ENCODE results near the gene ITGB2. TPM values are rescaled to one million over a fixed set of nuclear protein-coding genes. Genes with fewer than 3 reads are reported as not detected.

The ITGB2 gene
- total RNA-seq, 1 experiment from 2014 or later, result 1.5 TPM

DNA sequence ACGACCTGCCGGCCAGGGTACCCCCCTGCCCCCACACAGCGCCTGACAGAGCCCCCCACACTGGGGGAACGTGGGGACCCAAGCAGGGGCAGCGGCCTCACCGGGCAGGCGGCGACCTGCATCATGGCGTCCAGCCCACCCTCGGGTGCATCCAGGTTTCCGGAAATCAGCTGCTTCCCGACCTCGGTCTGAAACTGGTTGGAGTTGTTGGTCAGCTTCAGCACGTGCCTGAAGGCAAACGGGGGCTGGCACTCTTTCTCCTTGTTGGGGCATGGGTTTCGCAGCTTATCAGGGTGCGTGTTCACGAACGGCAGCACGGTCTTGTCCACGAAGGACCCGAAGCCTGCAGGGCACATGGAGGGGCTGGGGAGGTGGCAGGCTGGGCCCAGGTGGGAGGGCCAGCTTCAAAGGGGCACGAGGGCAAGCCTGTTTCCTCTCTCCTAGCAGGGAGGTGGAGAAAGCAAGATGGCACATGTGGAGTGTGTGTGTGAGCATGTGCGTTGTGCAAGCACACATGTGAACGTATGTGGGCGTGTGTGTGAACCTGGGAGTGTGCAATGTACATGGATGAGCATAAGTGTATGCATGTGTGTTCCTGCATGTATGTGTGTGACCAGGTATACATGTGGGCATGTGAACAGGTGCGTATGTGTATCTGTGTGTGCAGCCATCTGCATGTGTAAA, 19.2 kb downstream of the ITGB2 start:
- no peak overlapping the region for H3K4me2 ChIP-seq (ENCODE audit: low read length)
- H4K20me1 ChIP-seq (ENCODE audit: insufficient read depth), result no peaks in the 10 kb centered on the region
- no peak overlapping the region for H3K4me3 ChIP-seq (replicated peaks in 1 of 2; ENCODE audit: low read depth in 1 of 2, low read length in 2 of 2)
- H3K79me2 ChIP-seq (ENCODE audit: insufficient read depth, low read length), result no peaks in the 10 kb centered on the region
- H3K27me3 ChIP-seq (ENCODE audit: insufficient read depth, low read length), result no peaks in the 10 kb centered on the region
- CTCF ChIA-PET, result no interaction called here
- peaks cover 0 to 4% of the 10 kb centered on the region in 2 experiments; a peak in 1 of 4 replicates for H3K9me3 ChIP-seq (ENCODE audit: control insufficient read depth in 1 of 2, insufficient read depth in 1 of 2, low read depth in 1 of 2, low read length in 2 of 2)
- H3K9ac ChIP-seq (ENCODE audit: low read length), result no peak overlapping the region
- H3K27ac ChIP-seq (ENCODE audit: low read depth, low read length), result no peak overlapping the region
- DNase-seq (ENCODE audit: low read depth, low spot score) (no peak), ATAC-seq (no peak)
- no peak overlapping the region for H2AFZ ChIP-seq (ENCODE audit: low read depth, low read length, poor library complexity, severe bottlenecking)
- no peaks in the 10 kb centered on the region for H3K36me3 ChIP-seq (ENCODE audit: control insufficient read depth in 1 of 2, insufficient read depth in 2 of 2, low read length in 2 of 2)
- H3K9me2 ChIP-seq (ENCODE audit: insufficient read depth), result no peaks in the 10 kb centered on the region
- no peaks in the 10 kb centered on the region; a peak in 1 of 4 replicates for H3K4me1 ChIP-seq (ENCODE audit: control insufficient read depth in 1 of 2, insufficient read depth in 2 of 2, low read length in 2 of 2)
- no TSS peak for BruUV-seq (replicated peaks)
- POLR2A ChIA-PET, result no interaction called here
- intact Hi-C loops (cut with micrococcal nuclease), result no loop called here
- RAD21 ChIA-PET (ENCODE audit: low non-redundant PET in 1 of 2, low total read pairs in 2 of 2, uncharacterized antibody in 2 of 2, unreplicated experiment in 2 of 2), result no interaction called here
- TF ChIP-seq YY1 (IDR thresholded peaks at IDR 0.05; ENCODE audit: extremely low read depth, insufficient replicate concordance, low read depth, low read length) (no peak), SP1 (IDR thresholded peaks at IDR 0.05; ENCODE audit: low read depth) (no peak), CBX3 (IDR thresholded peaks at IDR 0.05; ENCODE audit: low read depth) (no peak), SIN3A (IDR thresholded peaks at IDR 0.05; ENCODE audit: low read depth) (no peak), POLR2A (IDR thresholded peaks at IDR 0.05; ENCODE audit: borderline replicate concordance, extremely low read depth, insufficient read depth, insufficient read length) (no peak), EZH2phosphoT487 (IDR thresholded peaks at IDR 0.05; ENCODE audit: borderline replicate concordance) (no peak), EZH2 (IDR thresholded peaks at IDR 0.05) (no peak), ELF1 (IDR thresholded peaks at IDR 0.05; ENCODE audit: borderline replicate concordance, low read depth) (no peak), JUND (IDR thresholded peaks at IDR 0.05) (no peak), POLR2AphosphoS5 (IDR thresholded peaks at IDR 0.05; ENCODE audit: low read depth, low read length) (no peak), EGR1 (IDR thresholded peaks at IDR 0.05; ENCODE audit: low read depth) (no peak), ZFX (IDR thresholded peaks at IDR 0.05) (no peak), RAD21 (IDR thresholded peaks at IDR 0.05; ENCODE audit: low read depth) (no peak), TCF7L2 (IDR thresholded peaks at IDR 0.05; ENCODE audit: borderline replicate concordance, extremely low read depth, insufficient read depth, insufficient read length) (no peak), ZNF274 (IDR thresholded peaks at IDR 0.05; ENCODE audit: low read depth, low read length) (no peak), FOSL1 (IDR thresholded peaks at IDR 0.05; ENCODE audit: low read depth) (no peak), SRF (IDR thresholded peaks at IDR 0.05; ENCODE audit: low read depth) (no peak)
- TF ChIP-seq, protein P1, sequence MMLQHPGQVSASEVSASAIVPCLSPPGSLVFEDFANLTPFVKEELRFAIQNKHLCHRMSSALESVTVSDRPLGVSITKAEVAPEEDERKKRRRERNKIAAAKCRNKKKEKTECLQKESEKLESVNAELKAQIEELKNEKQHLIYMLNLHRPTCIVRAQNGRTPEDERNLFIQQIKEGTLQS (IDR thresholded peaks at IDR 0.05), result no peak
- TF ChIP-seq, protein P2, sequence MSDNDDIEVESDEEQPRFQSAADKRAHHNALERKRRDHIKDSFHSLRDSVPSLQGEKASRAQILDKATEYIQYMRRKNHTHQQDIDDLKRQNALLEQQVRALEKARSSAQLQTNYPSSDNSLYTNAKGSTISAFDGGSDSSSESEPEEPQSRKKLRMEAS (IDR thresholded peaks at IDR 0.05), result no peak
- TF ChIP-seq, protein P3, sequence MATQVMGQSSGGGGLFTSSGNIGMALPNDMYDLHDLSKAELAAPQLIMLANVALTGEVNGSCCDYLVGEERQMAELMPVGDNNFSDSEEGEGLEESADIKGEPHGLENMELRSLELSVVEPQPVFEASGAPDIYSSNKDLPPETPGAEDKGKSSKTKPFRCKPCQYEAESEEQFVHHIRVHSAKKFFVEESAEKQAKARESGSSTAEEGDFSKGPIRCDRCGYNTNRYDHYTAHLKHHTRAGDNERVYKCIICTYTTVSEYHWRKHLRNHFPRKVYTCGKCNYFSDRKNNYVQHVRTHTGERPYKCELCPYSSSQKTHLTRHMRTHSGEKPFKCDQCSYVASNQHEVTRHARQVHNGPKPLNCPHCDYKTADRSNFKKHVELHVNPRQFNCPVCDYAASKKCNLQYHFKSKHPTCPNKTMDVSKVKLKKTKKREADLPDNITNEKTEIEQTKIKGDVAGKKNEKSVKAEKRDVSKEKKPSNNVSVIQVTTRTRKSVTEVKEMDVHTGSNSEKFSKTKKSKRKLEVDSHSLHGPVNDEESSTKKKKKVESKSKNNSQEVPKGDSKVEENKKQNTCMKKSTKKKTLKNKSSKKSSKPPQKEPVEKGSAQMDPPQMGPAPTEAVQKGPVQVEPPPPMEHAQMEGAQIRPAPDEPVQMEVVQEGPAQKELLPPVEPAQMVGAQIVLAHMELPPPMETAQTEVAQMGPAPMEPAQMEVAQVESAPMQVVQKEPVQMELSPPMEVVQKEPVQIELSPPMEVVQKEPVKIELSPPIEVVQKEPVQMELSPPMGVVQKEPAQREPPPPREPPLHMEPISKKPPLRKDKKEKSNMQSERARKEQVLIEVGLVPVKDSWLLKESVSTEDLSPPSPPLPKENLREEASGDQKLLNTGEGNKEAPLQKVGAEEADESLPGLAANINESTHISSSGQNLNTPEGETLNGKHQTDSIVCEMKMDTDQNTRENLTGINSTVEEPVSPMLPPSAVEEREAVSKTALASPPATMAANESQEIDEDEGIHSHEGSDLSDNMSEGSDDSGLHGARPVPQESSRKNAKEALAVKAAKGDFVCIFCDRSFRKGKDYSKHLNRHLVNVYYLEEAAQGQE (IDR thresholded peaks at IDR 0.05; ENCODE audit: low read depth), result no peak
